Measurements from ENCODE around the gene OR2M3.

DNA sequence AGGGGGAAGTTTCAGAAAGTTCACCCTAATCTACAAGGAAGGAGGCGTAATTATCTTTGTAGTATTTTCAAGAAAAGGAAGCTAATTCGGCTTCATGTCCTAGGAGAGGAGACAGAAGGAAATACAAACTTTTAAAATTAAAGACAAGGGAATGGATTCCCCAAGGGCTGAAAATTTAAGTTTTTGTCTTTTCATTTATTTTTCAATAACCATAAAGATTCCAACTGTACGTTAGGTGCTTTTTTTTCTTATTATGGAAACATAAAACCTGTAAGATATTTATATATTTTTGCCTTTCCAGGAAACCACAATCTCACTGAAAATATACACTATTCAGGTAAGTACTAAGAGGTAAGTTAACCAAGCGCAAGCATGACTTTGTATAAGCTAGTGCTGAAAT, at the start of gene OR2M3:
- TF ChIP-seq, protein P1, sequence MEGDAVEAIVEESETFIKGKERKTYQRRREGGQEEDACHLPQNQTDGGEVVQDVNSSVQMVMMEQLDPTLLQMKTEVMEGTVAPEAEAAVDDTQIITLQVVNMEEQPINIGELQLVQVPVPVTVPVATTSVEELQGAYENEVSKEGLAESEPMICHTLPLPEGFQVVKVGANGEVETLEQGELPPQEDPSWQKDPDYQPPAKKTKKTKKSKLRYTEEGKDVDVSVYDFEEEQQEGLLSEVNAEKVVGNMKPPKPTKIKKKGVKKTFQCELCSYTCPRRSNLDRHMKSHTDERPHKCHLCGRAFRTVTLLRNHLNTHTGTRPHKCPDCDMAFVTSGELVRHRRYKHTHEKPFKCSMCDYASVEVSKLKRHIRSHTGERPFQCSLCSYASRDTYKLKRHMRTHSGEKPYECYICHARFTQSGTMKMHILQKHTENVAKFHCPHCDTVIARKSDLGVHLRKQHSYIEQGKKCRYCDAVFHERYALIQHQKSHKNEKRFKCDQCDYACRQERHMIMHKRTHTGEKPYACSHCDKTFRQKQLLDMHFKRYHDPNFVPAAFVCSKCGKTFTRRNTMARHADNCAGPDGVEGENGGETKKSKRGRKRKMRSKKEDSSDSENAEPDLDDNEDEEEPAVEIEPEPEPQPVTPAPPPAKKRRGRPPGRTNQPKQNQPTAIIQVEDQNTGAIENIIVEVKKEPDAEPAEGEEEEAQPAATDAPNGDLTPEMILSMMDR (IDR thresholded peaks at IDR 0.05 in 4 of 5, conservative IDR thresholded peaks at IDR 0.05 in 1 of 5): no peak
- no peak for TF ChIP-seq POLR2A (IDR thresholded peaks at IDR 0.05)
